Astrocyte of the cerebellum (primary cell): ENCODE measurements around the gene PPEF2.

Experiments
- DNase-seq: peaks from one replicate; pipeline ENCODE4 v3.0.0-alpha.2; 2011; ENCODE audit warnings: low read depth
- H3K4me3 ChIP-seq: 2 replicates; pipeline ENCODE4 v1.5.1; 2011; ENCODE audit warnings: mild to moderate bottlenecking, low read depth, low read length, moderate library complexity
- in situ Hi-C: cut with HindIII; loops from 2 replicates; pipeline ENCODE4 v1.10.0; 2017; ENCODE audit warnings: low sequenced_read_pairs
- TF ChIP-seq, protein P1 (sequence below): IDR thresholded peaks from 2 replicates; pipeline ENCODE4 v1.5.1; 2012; ENCODE audit warnings: low read length, low read depth, moderate library complexity, mild to moderate bottlenecking; ENCODE audit errors: missing control alignments

The PPEF2 gene, protein sequence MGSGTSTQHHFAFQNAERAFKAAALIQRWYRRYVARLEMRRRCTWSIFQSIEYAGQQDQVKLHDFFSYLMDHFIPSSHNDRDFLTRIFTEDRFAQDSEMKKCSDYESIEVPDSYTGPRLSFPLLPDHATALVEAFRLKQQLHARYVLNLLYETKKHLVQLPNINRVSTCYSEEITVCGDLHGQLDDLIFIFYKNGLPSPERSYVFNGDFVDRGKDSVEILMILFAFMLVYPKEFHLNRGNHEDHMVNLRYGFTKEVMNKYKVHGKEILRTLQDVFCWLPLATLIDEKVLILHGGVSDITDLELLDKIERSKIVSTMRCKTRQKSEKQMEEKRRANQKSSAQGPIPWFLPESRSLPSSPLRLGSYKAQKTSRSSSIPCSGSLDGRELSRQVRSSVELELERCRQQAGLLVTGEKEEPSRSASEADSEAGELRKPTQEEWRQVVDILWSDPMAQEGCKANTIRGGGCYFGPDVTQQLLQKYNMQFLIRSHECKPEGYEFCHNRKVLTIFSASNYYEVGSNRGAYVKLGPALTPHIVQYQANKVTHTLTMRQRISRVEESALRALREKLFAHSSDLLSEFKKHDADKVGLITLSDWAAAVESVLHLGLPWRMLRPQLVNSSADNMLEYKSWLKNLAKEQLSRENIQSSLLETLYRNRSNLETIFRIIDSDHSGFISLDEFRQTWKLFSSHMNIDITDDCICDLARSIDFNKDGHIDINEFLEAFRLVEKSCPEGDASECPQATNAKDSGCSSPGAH

DNA sequence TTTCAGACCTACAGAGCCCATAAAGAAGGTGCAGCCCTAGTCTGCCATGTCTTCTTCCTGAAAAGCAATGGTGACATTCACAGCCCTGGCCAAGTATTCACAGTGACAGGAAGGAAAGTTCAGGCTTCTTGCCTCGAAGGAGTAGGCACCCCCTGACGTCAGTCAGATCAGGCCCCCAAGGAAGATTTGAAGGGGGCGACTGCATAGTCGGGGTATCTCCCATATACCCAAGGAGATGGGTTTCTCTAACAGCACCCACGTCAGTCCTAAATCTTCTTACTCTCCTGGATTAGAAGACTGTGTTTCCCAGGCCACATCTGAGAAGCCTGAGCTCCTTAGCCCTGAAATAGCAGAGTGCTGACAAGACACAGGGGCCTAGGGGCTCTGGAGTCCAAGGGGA, at the start of gene PPEF2:
PPEF2 (minus strand) TSS at position 101 of the 400 bp plus-strand sequence. CDS start 6,127 bp downstream, outside the sequence.
- in situ Hi-C loops, result no loop called here
- H3K4me3 ChIP-seq, result no peak within 1 kb of the TSS
- no peak for DNase-seq
- TF ChIP-seq, protein P1, sequence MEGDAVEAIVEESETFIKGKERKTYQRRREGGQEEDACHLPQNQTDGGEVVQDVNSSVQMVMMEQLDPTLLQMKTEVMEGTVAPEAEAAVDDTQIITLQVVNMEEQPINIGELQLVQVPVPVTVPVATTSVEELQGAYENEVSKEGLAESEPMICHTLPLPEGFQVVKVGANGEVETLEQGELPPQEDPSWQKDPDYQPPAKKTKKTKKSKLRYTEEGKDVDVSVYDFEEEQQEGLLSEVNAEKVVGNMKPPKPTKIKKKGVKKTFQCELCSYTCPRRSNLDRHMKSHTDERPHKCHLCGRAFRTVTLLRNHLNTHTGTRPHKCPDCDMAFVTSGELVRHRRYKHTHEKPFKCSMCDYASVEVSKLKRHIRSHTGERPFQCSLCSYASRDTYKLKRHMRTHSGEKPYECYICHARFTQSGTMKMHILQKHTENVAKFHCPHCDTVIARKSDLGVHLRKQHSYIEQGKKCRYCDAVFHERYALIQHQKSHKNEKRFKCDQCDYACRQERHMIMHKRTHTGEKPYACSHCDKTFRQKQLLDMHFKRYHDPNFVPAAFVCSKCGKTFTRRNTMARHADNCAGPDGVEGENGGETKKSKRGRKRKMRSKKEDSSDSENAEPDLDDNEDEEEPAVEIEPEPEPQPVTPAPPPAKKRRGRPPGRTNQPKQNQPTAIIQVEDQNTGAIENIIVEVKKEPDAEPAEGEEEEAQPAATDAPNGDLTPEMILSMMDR, result no peak

DNA sequence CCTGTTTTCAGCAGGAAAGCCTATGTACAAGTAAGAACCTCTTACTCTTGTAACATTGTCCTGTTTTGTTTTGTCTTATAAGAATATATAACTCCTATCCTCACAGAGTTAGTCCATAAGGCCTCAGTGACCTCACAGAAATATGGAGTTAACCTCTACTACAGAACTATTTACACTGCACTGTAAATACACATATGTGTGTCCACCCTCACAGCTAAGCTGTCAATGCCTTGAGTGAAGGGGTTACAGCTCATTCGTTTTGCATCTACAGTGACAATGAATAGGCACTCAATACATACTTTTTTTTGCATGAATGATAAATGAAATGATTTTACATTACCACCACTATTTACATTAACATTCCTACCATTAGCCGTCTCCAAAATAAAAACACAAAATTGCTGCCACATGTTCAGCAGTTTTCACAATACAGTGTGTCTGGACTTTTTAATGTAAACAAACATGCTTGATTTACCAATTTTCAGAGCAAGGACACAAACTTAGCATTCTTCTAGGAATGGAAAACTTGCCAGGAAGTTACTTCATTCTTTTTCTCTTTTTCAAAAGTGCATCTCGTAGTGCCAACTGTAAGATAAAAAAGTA, 48.1 kb upstream of the PPEF2 start:
- no peak for DNase-seq
- TF ChIP-seq, protein P1, result no peak
- in situ Hi-C loops, result no loop called here

DNA sequence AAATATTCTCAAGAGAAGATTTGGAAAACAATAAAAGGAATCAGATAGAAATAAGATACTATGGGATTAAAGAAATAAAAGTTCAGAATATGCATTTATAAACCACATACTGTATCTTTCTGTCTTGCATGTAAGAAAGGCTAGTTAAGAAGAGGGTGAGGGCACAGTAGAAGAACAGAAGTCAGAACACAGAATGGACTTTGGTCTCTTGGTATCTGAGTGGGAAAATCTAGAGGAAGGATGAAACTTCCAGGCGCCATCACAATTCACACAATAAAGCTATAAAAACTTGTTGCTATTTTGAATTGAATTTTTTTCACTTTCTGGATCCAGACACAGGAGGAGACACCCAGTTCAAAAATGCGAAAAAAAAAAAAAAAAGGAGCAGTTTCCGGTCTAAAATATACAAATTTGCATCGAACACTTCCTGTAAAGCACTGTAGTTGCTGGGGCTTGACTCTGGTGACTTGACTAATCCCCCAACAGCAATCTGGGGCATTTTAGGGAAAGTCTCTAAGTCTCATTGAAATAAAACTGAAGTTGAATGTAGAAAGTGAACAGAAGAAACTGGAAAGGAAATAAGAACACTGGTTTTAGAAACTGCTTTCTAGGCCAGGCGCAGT, 46.7 kb upstream of the PPEF2 start:
- H3K4me3 ChIP-seq, result no peak overlapping the region
- in situ Hi-C loops, result no loop called here
- TF ChIP-seq, protein P1, result no peak
- DNase-seq, result no peak

More for the DNA sequence above, 48.1 kb upstream of the PPEF2 start:
- no peak overlapping the region for H3K4me3 ChIP-seq

DNA sequence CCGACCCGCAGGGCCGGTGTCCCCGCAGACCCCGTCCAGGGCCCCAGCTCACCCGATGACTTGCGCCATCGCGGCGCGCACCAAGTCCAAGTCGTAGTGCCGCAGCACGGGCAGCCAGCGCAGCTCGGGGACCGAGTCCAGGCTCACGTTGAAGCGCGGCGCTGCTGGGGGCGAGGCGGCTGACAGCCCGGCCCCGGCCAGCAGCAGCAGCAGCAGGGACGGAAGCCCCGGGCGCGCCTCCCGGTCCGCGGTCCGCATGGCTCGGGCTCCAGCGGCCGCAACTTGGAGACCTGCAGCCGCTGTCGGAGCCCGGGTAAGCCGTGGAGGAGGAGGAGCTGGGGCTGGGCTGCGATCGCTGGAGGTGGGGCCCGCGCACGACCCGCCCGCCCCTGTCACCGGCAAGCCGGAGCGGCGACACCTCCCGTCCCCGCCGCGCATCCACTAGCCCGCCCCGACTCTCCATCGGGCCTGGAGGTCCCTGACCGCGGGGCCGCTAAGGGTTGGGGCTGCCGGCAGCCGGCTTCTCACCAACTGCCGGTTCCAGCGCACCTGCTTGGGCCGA, 38.5 kb upstream of the PPEF2 start, which contains the start of gene NAAA:
NAAA (minus strand) TSS at position 322 of the 562 bp plus-strand sequence; CDS start at position 258, 64 bp downstream.
- DNase-seq, result peak; percentile 39
- TF ChIP-seq, protein P1, result no peak
- H3K4me3 ChIP-seq, result peak within 1 kb of the TSS; percentile 74
- in situ Hi-C loops, result no loop called here

DNA sequence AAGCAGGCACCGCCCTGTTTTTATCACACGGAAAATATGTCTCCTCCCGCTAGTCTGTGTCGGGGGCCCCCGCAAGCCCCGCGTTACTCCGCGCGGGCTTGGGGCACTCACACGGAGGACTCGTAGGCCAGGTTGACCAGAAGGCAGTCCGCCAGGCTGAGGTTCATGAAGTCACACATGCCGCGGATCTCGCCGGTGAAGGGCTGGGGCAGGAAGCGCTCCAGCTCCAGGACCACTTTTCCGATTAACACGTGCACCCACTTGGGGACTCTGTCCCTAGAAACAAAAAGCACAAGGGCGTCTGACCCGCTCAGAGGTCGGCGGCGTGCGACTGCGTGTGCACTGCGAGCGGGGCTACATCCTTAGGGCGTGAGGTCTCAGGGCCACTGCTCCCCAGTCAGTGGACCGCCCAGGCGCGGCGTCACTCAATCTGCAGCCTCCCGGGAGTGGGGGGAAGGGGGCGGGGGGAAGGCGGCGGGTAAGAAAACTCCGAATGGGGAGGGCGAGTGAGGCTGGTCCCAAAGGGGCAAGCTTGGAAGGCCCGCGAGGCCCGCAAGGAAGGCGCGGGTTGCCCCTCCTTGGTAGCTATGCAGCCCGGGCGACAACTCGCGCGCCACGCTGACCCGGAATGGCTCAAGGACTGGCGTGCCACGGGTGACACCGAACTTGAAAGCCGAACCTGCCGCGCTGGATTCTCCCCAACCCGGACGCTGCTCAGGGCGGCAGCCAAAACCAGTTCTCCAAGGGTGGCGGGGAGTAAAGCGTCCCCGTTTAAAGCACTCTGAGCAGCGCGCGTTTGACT, 37.8 kb upstream of the PPEF2 start:
- in situ Hi-C loops, result no loop called here
- no peak for DNase-seq
- peak overlapping the region; percentile 74 for H3K4me3 ChIP-seq
- TF ChIP-seq, protein P1, result no peak
